Kidney (tissue), 14 donors: Measurements from ENCODE around the gene NBEA. TPM values are rescaled to one million over a fixed set of nuclear protein-coding genes. Genes with fewer than 3 reads are reported as not detected.

ENCODE experiments used
- DNase-seq, 5 donors: peaks; one replicate each; pipeline ENCODE4 v3.0.0-alpha.2; 2013 to 2020
- FAIRE-seq: peaks from 2 replicates; lab custom pipeline; 2012; peaks lifted over from hg19 to GRCh38; lab: Jason Lieb, UNC
- H3K27ac ChIP-seq, 2 donors: one replicate each; pipeline ENCODE4 v1.7.0; 2013; ENCODE audit warnings: low read depth in 2 of 2, low read length in 2 of 2, inconsistent platforms in 1 of 2
- H3K27me3 ChIP-seq: one replicate; pipeline ENCODE4 v1.7.1; 2013; ENCODE audit warnings: low read length, inconsistent platforms; ENCODE audit not compliant: control insufficient read depth, insufficient read depth
- H3K36me3 ChIP-seq, 3 donors: one replicate each; pipeline versions ENCODE4 v1.7.0 to v1.7.1; 2013; ENCODE audit warnings: low read length in 3 of 3, control low read depth in 1 of 3, inconsistent platforms in 1 of 3; ENCODE audit not compliant: insufficient read depth in 3 of 3, control insufficient read depth in 2 of 3
- H3K4me1 ChIP-seq, 3 donors: one replicate each; pipeline versions ENCODE4 v1.7.0 to v1.7.1; 2013; ENCODE audit warnings: low read length in 3 of 3, inconsistent platforms in 1 of 3, low read depth in 1 of 3; ENCODE audit not compliant: control insufficient read depth in 2 of 3, insufficient read depth in 2 of 3
- H3K4me3 ChIP-seq, 3 donors: one replicate each; pipeline versions ENCODE4 v1.7.0 to v1.8.1; 2013; ENCODE audit warnings: low read length in 3 of 3, control low read depth in 1 of 3, inconsistent platforms in 1 of 3
- H3K9ac ChIP-seq, 3 donors: one replicate each; pipeline versions ENCODE4 v1.7.0 to v1.7.1; 2013; ENCODE audit warnings: low read length in 3 of 3, control low read depth in 1 of 3, inconsistent platforms in 1 of 3
- H3K9me3 ChIP-seq, 3 donors: one replicate each; pipeline versions ENCODE4 v1.7.0 to v1.7.1; 2013; ENCODE audit warnings: low read length in 3 of 3, control low read depth in 1 of 3, inconsistent platforms in 1 of 3; ENCODE audit not compliant: control insufficient read depth in 2 of 3, insufficient read depth in 1 of 3
- intact Hi-C: fragments of 100-400 bp; cut with DNase I; formaldehyde crosslinking; loops from one replicate; pipeline ENCODE4 v1.11.1; 2022
- polyA plus RNA-seq: library from polyadenylated mRNA; stranded (reverse); fragments of 350-450 nt; fragmentation: Illumina TruSeq; extraction: RNeasy Lipid Tissue Mini Kit (QIAGEN cat#74804); gene quantifications from one replicate; pipeline ENCODE4 v1.2.3, GENCODE V29; 2014; ENCODE audit warnings: low read depth, low replicate concordance; ENCODE audit not compliant: insufficient read depth
- total RNA-seq: library from RNA; stranded (reverse); fragmentation: NEBNext Ultra II Directional; extraction: Animal tissue kit (Norgen Biotek cat#: 25700); gene quantifications from one replicate; pipeline ENCODE4 v1.2.1, GENCODE V29; 2021
- TF ChIP-seq, protein P1 (sequence below): IDR thresholded peaks from 3 replicates; pipeline ENCODE4 v1.5.1; 2012; ENCODE audit warnings: mild to moderate bottlenecking, moderate library complexity, borderline replicate concordance; ENCODE audit not compliant: insufficient read depth; ENCODE audit errors: extremely low read depth
- donor health status: control.
- donor health status: control.
- donor health status: control.
- donor health status: control.
- donor health status: control.
- donor health status: DM: yes; HTN: yes; CAD: no.
- donor health status: Normal renal cell carcinoma (clear cell type).

The NBEA gene
- total and polyA plus RNA-seq, 2 donors from 2014 or later = 4.7 to 14.6 TPM

- TF ChIP-seq, protein P1, sequence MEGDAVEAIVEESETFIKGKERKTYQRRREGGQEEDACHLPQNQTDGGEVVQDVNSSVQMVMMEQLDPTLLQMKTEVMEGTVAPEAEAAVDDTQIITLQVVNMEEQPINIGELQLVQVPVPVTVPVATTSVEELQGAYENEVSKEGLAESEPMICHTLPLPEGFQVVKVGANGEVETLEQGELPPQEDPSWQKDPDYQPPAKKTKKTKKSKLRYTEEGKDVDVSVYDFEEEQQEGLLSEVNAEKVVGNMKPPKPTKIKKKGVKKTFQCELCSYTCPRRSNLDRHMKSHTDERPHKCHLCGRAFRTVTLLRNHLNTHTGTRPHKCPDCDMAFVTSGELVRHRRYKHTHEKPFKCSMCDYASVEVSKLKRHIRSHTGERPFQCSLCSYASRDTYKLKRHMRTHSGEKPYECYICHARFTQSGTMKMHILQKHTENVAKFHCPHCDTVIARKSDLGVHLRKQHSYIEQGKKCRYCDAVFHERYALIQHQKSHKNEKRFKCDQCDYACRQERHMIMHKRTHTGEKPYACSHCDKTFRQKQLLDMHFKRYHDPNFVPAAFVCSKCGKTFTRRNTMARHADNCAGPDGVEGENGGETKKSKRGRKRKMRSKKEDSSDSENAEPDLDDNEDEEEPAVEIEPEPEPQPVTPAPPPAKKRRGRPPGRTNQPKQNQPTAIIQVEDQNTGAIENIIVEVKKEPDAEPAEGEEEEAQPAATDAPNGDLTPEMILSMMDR = no peak
- Histone ChIP-seq H3K36me3 (no peaks in the 10 kb centered on the region), H3K27me3 (no peaks in the 10 kb centered on the region), H3K9ac (no peak overlapping the region), H3K9me3 (no peaks in the 10 kb centered on the region), H3K4me1 (no peaks in the 10 kb centered on the region), H3K4me3 (no peak overlapping the region), H3K27ac (no peak overlapping the region)
- intact Hi-C loops = no loop called here
- FAIRE-seq = no peak
- DNase-seq = no peak
These were observed 9.5 kb downstream of the NBEA start for GRCh38 chr13:34951528-34951927.

GRCh38 chr13:34959489-34959888 lies 17.4 kb downstream of the NBEA start:
- FAIRE-seq (no peak), DNase-seq (no peak)
- no peaks in the 10 kb centered on the region for H3K9me3 ChIP-seq
- no peak overlapping the region for H3K9ac ChIP-seq
- no peaks in the 10 kb centered on the region for H3K4me1 ChIP-seq
- TF ChIP-seq, protein P1 = no peak
- no peak overlapping the region for H3K27ac ChIP-seq
- H3K36me3 ChIP-seq = no peaks in the 10 kb centered on the region
- intact Hi-C loops = no loop called here
- H3K27me3 ChIP-seq = no peaks in the 10 kb centered on the region
- no peak overlapping the region for H3K4me3 ChIP-seq

GRCh38 chr13:34964558-34964957 lies 22.5 kb downstream of the NBEA start:
- Histone ChIP-seq H3K27ac (no peak overlapping the region), H3K9me3 (no peaks in the 10 kb centered on the region), H3K4me1 (no peaks in the 10 kb centered on the region), H3K4me3 (no peak overlapping the region), H3K36me3 (no peaks in the 10 kb centered on the region), H3K9ac (no peak overlapping the region), H3K27me3 (no peaks in the 10 kb centered on the region)
- TF ChIP-seq, protein P1 = no peak
- intact Hi-C loops = no loop called here
- FAIRE-seq (no peak), DNase-seq (no peak)
